Measurements from ENCODE around the gene PLEKHO1. TPM values are rescaled to one million over a fixed set of nuclear protein-coding genes. Genes with fewer than 3 reads are reported as not detected.

Gene PLEKHO1, protein sequence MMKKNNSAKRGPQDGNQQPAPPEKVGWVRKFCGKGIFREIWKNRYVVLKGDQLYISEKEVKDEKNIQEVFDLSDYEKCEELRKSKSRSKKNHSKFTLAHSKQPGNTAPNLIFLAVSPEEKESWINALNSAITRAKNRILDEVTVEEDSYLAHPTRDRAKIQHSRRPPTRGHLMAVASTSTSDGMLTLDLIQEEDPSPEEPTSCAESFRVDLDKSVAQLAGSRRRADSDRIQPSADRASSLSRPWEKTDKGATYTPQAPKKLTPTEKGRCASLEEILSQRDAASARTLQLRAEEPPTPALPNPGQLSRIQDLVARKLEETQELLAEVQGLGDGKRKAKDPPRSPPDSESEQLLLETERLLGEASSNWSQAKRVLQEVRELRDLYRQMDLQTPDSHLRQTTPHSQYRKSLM
- polyA plus RNA-seq (2012; ENCODE audit: insufficient read depth, insufficient read length, low read depth): 44.5 TPM

DNA sequence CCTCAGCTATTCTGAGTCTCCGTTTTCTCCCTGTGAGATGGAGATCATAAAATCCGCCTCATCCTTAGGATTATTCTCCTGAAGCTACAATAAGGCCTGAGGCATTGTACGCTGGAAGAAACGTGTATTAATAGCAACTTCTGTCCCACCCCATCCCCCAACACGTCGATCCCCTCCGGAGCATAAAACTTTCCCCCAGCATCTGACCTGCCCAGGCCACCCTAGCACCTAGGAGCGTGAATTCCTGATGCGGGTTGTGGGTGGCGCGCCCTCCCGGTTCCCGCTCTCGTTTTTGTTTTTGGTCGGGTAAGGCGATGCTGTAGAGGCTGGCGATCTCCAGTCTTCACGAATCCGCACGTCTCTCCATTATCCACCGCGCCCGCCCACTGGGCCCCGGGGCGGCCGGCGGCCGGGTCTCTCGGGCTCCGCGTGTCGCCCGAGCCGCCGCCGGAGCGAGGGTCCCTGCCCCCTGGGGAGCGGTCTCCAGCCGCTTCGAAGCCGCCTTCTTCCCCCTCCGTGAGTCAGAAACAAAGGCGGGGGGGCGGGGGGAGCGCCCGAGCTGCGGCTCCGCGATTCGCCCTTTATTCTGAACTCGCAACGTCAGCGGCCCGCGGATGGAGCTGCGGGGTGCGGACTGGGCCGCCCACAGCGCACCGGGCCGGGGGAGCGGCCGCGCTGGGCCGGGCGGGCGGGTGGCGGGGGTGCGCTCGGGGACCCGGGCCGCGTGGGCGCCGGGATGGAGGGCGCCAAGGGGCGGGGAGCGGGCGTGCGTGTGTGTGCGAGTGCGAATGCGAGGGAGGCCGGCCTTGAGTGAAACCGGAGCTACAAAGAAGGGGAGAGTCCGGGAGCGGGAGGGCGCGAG lies at the start of gene PLEKHO1:
TSS of gene PLEKHO1 (plus strand) at position 646 of the 862 bp plus-strand sequence. CDS start 342 bp downstream, outside the sequence.
- DNase-seq: peak; percentile 88

DNA sequence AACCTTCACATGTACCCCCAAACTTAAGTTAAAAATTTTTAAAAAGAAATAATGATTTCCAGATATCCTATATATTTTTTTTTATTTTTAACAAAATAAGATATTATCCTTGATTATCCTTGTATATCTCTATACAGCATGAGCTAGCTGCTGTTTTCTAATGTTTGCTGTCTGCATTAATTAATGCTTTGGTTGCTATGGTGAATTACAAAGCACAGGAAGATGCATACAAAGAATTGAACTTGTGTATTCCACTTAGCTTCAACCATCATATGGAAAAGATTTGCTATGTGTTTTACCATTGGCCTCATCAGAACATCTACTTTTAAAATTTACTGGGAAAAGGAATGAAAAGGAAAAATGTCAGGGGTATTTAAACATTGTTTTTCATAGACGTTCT lies 46.7 kb upstream of the PLEKHO1 start:
- H3K4me3 ChIP-seq (ENCODE audit: low read depth, low read length): no peak overlapping the region
- H3K27me3 ChIP-seq: no peaks in the 10 kb centered on the region
- peaks cover 9% of the 10 kb centered on the region for H3K36me3 ChIP-seq
- no peaks in the 10 kb centered on the region for H3K4me1 ChIP-seq
- DNase-seq: no peak
- H3K9me3 ChIP-seq: no peaks in the 10 kb centered on the region
- TF ChIP-seq, protein P1, sequence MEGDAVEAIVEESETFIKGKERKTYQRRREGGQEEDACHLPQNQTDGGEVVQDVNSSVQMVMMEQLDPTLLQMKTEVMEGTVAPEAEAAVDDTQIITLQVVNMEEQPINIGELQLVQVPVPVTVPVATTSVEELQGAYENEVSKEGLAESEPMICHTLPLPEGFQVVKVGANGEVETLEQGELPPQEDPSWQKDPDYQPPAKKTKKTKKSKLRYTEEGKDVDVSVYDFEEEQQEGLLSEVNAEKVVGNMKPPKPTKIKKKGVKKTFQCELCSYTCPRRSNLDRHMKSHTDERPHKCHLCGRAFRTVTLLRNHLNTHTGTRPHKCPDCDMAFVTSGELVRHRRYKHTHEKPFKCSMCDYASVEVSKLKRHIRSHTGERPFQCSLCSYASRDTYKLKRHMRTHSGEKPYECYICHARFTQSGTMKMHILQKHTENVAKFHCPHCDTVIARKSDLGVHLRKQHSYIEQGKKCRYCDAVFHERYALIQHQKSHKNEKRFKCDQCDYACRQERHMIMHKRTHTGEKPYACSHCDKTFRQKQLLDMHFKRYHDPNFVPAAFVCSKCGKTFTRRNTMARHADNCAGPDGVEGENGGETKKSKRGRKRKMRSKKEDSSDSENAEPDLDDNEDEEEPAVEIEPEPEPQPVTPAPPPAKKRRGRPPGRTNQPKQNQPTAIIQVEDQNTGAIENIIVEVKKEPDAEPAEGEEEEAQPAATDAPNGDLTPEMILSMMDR (IDR thresholded peaks at IDR 0.05; ENCODE audit: low read depth, low read length): no peak

More for the DNA sequence above, at the start of gene PLEKHO1:
- TF ChIP-seq, protein P1 (IDR thresholded peaks at IDR 0.05; ENCODE audit: low read depth, low read length): no peak
- Histone ChIP-seq H3K27me3 (no peaks in the 10 kb centered on the region), H3K4me1 (peaks cover 12% of the 10 kb centered on the region), H3K9me3 (no peaks in the 10 kb centered on the region), H3K36me3 (peaks cover 37% of the 10 kb centered on the region), H3K4me3 (ENCODE audit: low read depth, low read length) (peak within 1 kb of the TSS; percentile 90)

DNA sequence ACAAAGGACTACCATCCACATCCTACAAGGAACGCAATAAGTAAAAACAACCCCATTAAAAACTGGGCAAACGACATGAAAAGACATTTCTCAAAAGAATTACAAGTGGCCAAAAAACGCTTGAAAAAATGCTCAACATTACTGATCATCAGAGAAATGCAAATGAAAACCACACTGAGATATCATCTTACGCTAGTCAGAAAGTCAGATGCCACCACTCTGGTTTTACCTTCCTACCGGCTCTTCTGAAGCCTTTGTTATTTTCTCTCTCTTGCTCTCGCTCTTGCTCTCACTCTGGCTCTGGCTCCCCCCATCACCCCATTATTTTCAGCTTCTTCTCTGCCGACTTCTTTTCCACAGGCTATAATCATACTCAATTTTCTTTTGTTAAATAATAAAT lies 43.4 kb upstream of the PLEKHO1 start:
- Histone ChIP-seq H3K36me3 (no peaks in the 10 kb centered on the region; the same call in 1 of the 2 replicates), H3K27me3 (no peaks in the 10 kb centered on the region), H3K4me3 (ENCODE audit: low read depth, low read length) (no peak overlapping the region), H3K9me3 (no peaks in the 10 kb centered on the region), H3K4me1 (no peaks in the 10 kb centered on the region)
- TF ChIP-seq, protein P1 (IDR thresholded peaks at IDR 0.05; ENCODE audit: low read depth, low read length): no peak
- DNase-seq: no peak

DNA sequence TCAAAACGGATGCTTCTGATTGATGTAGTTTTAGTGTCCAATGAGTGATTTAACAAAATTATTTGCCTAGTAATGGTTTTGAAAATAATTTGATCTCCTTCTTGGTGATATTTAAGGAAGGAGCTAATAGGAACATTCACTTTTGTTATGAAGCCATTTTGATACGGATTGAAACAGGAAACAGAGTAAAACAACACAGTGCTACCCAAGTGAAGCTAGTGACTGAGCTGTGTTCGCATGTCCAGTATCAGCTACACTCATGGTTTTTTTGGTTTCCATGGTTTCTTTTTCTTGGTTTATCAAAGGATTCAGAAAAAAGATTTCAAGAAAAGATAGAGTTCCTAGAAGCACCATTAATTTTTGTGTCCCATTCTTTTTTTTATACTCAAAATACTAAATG lies 40.1 kb upstream of the PLEKHO1 start:
- Histone ChIP-seq H3K9me3 (no peaks in the 10 kb centered on the region), H3K36me3 (no peaks in the 10 kb centered on the region; the same call in 1 of the 2 replicates), H3K27me3 (no peaks in the 10 kb centered on the region), H3K4me3 (ENCODE audit: low read depth, low read length) (no peak overlapping the region), H3K4me1 (no peaks in the 10 kb centered on the region)
- TF ChIP-seq, protein P1 (IDR thresholded peaks at IDR 0.05; ENCODE audit: low read depth, low read length): no peak
- no peak for DNase-seq

DNA sequence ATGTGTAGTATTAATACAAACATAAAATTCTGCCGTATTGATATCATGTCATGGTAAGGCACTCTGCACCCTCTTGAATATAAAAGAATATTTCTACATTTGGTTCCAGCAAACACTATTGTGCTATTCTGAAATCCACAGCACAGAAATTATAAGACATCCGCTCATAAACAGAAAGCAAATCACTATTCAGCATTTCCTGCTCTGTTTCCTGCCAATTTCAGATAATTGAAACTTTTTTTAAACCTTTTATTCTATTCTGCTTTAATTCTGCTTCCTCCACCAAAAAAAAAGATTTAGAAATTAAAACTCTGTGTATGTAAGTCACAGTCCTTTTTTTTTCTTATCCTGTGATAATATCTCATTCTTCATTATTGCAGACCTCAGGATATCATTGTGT lies 39.6 kb upstream of the PLEKHO1 start:
- Histone ChIP-seq H3K36me3 (no peaks in the 10 kb centered on the region; the same call in 1 of the 2 replicates), H3K4me1 (no peaks in the 10 kb centered on the region), H3K9me3 (no peaks in the 10 kb centered on the region), H3K27me3 (no peaks in the 10 kb centered on the region), H3K4me3 (ENCODE audit: low read depth, low read length) (no peak overlapping the region)
- TF ChIP-seq, protein P1 (IDR thresholded peaks at IDR 0.05; ENCODE audit: low read depth, low read length): no peak
- DNase-seq: no peak
